Measurements from ENCODE around the gene CYP2R1. TPM values are rescaled to one million over a fixed set of nuclear protein-coding genes. Genes with fewer than 3 reads are reported as not detected.

The CYP2R1 gene
- total RNA-seq, 2 donors from 2014 or later: 7.6 to 29.1 TPM

DNA sequence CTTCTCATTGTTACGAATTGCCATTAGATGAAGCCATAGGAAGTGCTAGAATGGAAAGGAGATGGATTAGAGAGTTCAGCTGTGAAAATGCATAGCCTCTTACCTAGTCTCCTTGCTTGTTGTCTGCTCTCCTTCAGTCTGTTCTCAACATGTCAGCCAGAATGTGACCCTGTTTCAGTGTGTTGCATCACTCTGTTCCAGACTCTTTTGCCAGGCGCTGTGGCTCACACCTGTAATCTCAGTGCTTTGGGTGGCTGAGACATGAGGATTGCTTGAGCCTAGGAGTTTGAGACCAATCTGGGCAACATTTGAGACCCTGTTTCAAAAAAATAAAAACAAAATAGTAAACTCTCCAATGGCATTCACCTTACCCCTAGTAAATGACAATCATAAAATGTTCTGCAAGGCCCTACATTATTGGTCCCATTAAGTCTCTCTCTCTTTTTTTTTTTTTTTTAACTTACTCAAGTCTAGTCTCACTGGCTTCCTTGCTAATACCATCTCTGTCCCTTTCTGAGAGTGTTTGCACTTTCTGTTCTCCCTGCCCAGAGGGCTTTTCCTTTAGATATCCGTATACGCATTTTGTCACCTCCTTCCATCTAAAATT, 39.4 kb downstream of the CYP2R1 start:
- no peak overlapping the region for H3K27ac ChIP-seq
- DNase-seq (no peak), ATAC-seq (no peak)
- no peaks in the 10 kb centered on the region for H3K9me3 ChIP-seq
- 95 to 96% methylated on average over 4 of the region's 4 CpGs for whole genome bisulfite sequencing, 2 donors
- H3K4me3 ChIP-seq: no peak overlapping the region
- intact Hi-C loops (cut with DNase I): no loop called here
- H3K36me3 ChIP-seq (replicated peaks in 1 of 2; ENCODE audit: insufficient read depth in 1 of 2, low read depth in 2 of 2): no peaks in the 10 kb centered on the region
- H3K4me1 ChIP-seq: no peaks in the 10 kb centered on the region
- TF ChIP-seq POLR2A (IDR thresholded peaks at IDR 0.05): no peak
- TF ChIP-seq, protein P1, sequence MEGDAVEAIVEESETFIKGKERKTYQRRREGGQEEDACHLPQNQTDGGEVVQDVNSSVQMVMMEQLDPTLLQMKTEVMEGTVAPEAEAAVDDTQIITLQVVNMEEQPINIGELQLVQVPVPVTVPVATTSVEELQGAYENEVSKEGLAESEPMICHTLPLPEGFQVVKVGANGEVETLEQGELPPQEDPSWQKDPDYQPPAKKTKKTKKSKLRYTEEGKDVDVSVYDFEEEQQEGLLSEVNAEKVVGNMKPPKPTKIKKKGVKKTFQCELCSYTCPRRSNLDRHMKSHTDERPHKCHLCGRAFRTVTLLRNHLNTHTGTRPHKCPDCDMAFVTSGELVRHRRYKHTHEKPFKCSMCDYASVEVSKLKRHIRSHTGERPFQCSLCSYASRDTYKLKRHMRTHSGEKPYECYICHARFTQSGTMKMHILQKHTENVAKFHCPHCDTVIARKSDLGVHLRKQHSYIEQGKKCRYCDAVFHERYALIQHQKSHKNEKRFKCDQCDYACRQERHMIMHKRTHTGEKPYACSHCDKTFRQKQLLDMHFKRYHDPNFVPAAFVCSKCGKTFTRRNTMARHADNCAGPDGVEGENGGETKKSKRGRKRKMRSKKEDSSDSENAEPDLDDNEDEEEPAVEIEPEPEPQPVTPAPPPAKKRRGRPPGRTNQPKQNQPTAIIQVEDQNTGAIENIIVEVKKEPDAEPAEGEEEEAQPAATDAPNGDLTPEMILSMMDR (IDR thresholded peaks at IDR 0.05): no peak
- no peaks in the 10 kb centered on the region for H3K27me3 ChIP-seq

DNA sequence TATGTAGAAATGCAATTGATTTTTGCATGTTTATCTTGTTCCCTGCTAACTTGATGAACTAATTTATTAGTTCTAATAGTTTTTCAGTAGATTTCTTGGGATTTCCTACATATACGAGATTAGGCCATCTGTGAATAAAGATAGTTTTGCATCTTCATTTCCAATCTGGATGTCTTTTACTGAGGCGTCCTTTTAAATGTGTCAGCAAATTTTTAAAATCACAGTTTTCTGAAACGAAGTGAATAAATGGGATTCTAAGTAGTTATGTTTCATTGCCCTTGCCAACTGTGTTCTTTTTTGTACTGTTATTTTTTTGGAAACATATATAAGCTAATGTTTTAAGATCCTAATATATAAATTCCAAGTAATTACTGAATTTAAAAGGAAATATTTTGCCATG, 50.0 kb downstream of the CYP2R1 start:
- H3K27ac ChIP-seq: no peak overlapping the region
- ATAC-seq: no peak
- intact Hi-C loops (cut with DNase I): no loop called here

DNA sequence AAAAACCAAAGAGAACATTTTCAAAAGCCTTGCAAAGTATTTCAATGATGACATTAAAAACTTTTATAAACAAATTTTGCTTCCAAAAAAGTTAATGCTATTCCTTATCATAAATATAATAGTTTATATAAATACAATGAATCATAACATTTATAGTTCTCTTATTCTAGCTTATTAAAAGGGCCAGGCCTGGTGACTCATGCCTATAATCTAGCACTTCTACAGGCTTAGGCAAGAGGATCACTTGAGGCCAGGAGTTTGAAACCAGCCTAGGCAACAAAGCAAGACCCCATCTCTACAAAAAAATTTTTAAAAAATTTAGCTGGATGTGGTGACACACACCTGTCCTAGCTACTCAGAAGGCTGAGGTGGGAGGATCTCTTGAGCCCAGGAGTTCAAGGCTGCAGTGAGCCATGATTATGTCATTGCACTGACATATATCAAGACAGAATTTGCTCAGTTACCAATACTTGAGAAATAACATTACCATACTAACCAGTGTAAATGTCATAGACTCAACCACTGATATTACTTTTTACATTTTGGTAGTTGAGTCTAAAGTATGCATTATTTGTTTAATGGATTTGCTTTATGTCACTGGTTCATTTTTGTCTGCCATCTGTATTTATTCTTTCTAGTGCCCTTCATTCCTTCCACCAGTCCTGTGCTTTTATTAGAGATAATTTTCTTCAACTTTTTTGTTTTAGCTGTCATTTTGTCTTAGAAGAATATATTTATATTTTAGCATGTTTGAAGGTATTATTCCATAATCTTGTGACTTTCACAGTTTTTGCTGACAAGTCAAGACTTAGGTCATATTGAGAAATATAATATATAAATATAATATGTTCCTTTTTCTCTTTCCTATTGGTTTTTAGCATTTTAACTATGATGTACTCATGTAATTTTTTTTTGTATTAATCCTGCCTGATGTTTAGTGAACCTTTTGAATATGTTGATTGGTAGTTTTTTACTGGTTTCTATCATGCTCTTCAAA, 56.2 kb downstream of the CYP2R1 start:
- Histone ChIP-seq H3K27ac (no peak overlapping the region), H3K9me3 (no peaks in the 10 kb centered on the region), H3K27me3 (no peaks in the 10 kb centered on the region), H3K36me3 (replicated peaks in 1 of 2; ENCODE audit: insufficient read depth in 1 of 2, low read depth in 2 of 2) (no peaks in the 10 kb centered on the region), H3K4me1 (no peaks in the 10 kb centered on the region), H3K4me3 (no peak overlapping the region)
- ATAC-seq (no peak), DNase-seq (no peak)
- intact Hi-C loops (cut with DNase I): no loop called here
- TF ChIP-seq POLR2A (IDR thresholded peaks at IDR 0.05): no peak
- TF ChIP-seq, protein P1 (IDR thresholded peaks at IDR 0.05): no peak

More for the DNA sequence above, 50.0 kb downstream of the CYP2R1 start:
- no peak for TF ChIP-seq POLR2A (IDR thresholded peaks at IDR 0.05)
- TF ChIP-seq, protein P1 (IDR thresholded peaks at IDR 0.05): no peak
- H3K4me1 ChIP-seq: no peaks in the 10 kb centered on the region
- DNase-seq: no peak
- WGBS, 2 donors: 92 to 93% methylated on average over 3 of the region's 3 CpGs
- H3K9me3 ChIP-seq: no peaks in the 10 kb centered on the region
- H3K36me3 ChIP-seq (replicated peaks in 1 of 2; ENCODE audit: insufficient read depth in 1 of 2, low read depth in 2 of 2): no peaks in the 10 kb centered on the region
- H3K27me3 ChIP-seq: no peaks in the 10 kb centered on the region
- no peak overlapping the region for H3K4me3 ChIP-seq

Small RNA genes lying within 50 kb of the gene (small RNA-seq; reads per million reads assigned to genes)
- not detected for gene CALCP

Other genes starting within 250 kb of the CYP2R1 start
- 10 to 100 TPM; 17.4 to 64.6 TPM for gene PDE3B, start 248.4 kb downstream of the CYP2R1 start, total RNA-seq
- not detected for gene CALCA, start 80.1 kb upstream of the CYP2R1 start, total RNA-seq
- 10 to 100 TPM in 1 of 2 donors, 1 to 10 TPM in 1; 4.2 to 11.5 TPM for gene CALCB, start 181.4 kb upstream of the CYP2R1 start, total RNA-seq
- gene INSC, start 222.7 kb upstream of the CYP2R1 start, total RNA-seq: 1 to 10 TPM in 1 of 2 donors, under 1 TPM in 1; 0.52 to 3.6 TPM

All from body of pancreas (tissue), 4 donors.